Measurements from ENCODE around the gene CIAO2A. TPM values are rescaled to one million over a fixed set of nuclear protein-coding genes. Genes with fewer than 3 reads are reported as not detected.

The CIAO2A gene
- total RNA-seq, 1 experiment from 2014 or later = 74.4 TPM

- Histone ChIP-seq H3K4ac (ENCODE audit: low read depth, low read length) (no peak overlapping the region), H3K56ac (ENCODE audit: insufficient read length, low read depth, low read length) (no peak overlapping the region), H3K9me3 (ENCODE audit: control insufficient read depth, low read depth, low read length) (no peaks in the 10 kb centered on the region), H4K8ac (replicated peaks; ENCODE audit: insufficient read length, low read depth, low read length) (no peak overlapping the region), H2AK5ac (ENCODE audit: insufficient read length, low read length) (no peak overlapping the region), H2AFZ (ENCODE audit: low read length) (no peak overlapping the region), H4K20me1 (ENCODE audit: control insufficient read depth, insufficient read depth, insufficient read length) (no peaks in the 10 kb centered on the region), H3K27me3 (ENCODE audit: insufficient read depth, low read length) (no peaks in the 10 kb centered on the region; the same call in 1 of the 2 replicates), H3K79me2 (ENCODE audit: insufficient read depth, low read length) (no peaks in the 10 kb centered on the region), H3K79me1 (ENCODE audit: insufficient read depth, low read depth, low read length, poor library complexity, severe bottlenecking) (no peaks in the 10 kb centered on the region), H3K4me1 (ENCODE audit: insufficient read depth, low read length) (peaks cover 2% of the 10 kb centered on the region; the same call in 1 of the 2 replicates), H3T11ph (ENCODE audit: low read length) (no peak overlapping the region), H3K18ac (ENCODE audit: insufficient read length, low read depth, low read length) (no peak overlapping the region), H3K14ac (ENCODE audit: insufficient read depth, low read length) (no peak overlapping the region), H4K5ac (ENCODE audit: insufficient read length, low read depth, low read length) (no peak overlapping the region), H4K91ac (ENCODE audit: insufficient read length, low read depth, low read length) (no peak overlapping the region), H3K23ac (ENCODE audit: insufficient read length, low read depth, low read length) (no peak overlapping the region), H2BK12ac (ENCODE audit: insufficient read length, low read depth, low read length) (no peak overlapping the region), H3K23me2 (ENCODE audit: insufficient read length, low read depth, low read length, poor library complexity, severe bottlenecking) (no peaks in the 10 kb centered on the region), H2BK120ac (ENCODE audit: low read depth, low read length, poor library complexity, severe bottlenecking) (no peak overlapping the region), H2BK5ac (ENCODE audit: insufficient read length, low read length) (no peak overlapping the region), H2BK15ac (ENCODE audit: low read depth, low read length) (no peak overlapping the region), H3K9ac (ENCODE audit: extremely low read depth, insufficient read length, low read length) (no peak overlapping the region), H2BK20ac (ENCODE audit: low read depth, low read length, poor library complexity, severe bottlenecking) (no peak overlapping the region), H3K27ac (ENCODE audit: insufficient read length, low read depth, low read length) (no peak overlapping the region), H3K4me2 (ENCODE audit: insufficient read depth, insufficient read length, low read length) (no peak overlapping the region)
- no peak overlapping the region for H3K4me3 Mint-ChIP-seq
- WGBS (ENCODE audit: extremely low coverage, insufficient read length, low lambda C conversion rate) = no CpG with 5 or more reads among the region's 4 CpGs
- H3K27me3 Mint-ChIP-seq (ENCODE audit: low read depth) = peaks cover under 1% of the 10 kb centered on the region; the same call in 1 of the 2 replicates
- DNase-seq = peak; percentile 40
- peaks cover 12 to 22% of the 10 kb centered on the region in 2 experiments for H3K4me1 Mint-ChIP-seq
- TF ChIP-seq CTCF (conservative IDR thresholded peaks at IDR 0.05) = no peak
- H3K27ac Mint-ChIP-seq = peak overlapping the region in 1 of 3 experiments; percentile 45; a peak in 2 of 7 replicates
- H3K9me3 Mint-ChIP-seq = no peaks in the 10 kb centered on the region; a peak in 2 of 5 replicates
- peaks cover 0 to 7% (median 0%) of the 10 kb centered on the region in 3 experiments; a peak in 1 of 7 replicates for H3K36me3 Mint-ChIP-seq (ENCODE audit: insufficient read depth in 1 of 3, low read depth in 3 of 3)
Observed at GRCh38 chr15:64038878-64039610, 54.6 kb downstream of the CIAO2A start.

All from H9 (cell line).